Right lobe of liver (tissue), 4 donors: Measurements from ENCODE around the gene CD63.

Experiments used
- POLR2A ChIP-seq: fragments of 450-650 bp; IDR thresholded peaks from one replicate; pipeline ENCODE4 v1.6.1; 2017; ENCODE audit warnings: antibody characterized with exemption, mild to moderate bottlenecking
- TF ChIP-seq, protein P1 (sequence below), 4 donors: fragments of 200-600 bp in 3 of 4; fragments of 450-650 bp in 1 of 4; IDR thresholded peaks; one replicate each; pipeline versions ENCODE4 v1.5.1 to v1.8.0; 2016 to 2022; ENCODE audit warnings: antibody characterized with exemption in 4 of 4, mild to moderate bottlenecking in 2 of 4
- donor health status: DM: no; HTN: no; CAD: no.
- donor health status: DM: no; HTN: no; CAD: no.
- donor health status: DM: no; HTN: yes; CAD: no.

DNA sequence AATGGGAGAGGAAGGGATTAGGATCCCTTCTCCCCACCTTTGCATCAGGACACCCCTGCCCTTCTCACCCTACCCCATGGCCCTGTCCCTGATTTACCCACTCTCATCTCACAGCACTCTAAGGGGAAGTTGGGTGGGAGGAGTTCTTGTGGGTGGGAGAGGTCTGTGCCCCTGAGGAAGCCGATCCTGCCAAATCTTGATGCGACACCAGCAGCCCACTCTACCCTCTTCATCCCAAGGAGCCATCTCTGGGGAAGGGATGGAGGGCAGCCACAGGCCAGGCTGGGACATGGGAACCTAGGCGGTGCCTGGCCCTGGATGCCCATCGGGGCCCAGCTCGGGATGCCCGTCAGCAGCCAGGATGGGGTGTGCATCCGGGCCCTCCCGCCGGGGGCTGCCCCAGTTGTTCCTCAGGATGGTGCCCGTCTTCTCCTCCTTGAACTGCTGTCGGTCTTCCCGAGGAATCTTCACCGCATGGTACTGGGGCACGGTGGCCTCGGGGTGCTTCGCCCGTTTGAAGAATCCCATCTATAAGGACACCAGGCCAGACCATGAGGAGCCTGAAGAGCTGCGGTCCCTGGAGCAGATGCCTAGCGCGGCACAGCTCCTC, 43.9 kb downstream of the CD63 start:
- TF ChIP-seq, protein P1, sequence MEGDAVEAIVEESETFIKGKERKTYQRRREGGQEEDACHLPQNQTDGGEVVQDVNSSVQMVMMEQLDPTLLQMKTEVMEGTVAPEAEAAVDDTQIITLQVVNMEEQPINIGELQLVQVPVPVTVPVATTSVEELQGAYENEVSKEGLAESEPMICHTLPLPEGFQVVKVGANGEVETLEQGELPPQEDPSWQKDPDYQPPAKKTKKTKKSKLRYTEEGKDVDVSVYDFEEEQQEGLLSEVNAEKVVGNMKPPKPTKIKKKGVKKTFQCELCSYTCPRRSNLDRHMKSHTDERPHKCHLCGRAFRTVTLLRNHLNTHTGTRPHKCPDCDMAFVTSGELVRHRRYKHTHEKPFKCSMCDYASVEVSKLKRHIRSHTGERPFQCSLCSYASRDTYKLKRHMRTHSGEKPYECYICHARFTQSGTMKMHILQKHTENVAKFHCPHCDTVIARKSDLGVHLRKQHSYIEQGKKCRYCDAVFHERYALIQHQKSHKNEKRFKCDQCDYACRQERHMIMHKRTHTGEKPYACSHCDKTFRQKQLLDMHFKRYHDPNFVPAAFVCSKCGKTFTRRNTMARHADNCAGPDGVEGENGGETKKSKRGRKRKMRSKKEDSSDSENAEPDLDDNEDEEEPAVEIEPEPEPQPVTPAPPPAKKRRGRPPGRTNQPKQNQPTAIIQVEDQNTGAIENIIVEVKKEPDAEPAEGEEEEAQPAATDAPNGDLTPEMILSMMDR (IDR thresholded peaks at IDR 0.05), result no peak
- TF ChIP-seq POLR2A, result no peak
